SK-N-SH (cell line): Measurements from ENCODE around the gene LSG1. TPM values are rescaled to one million over a fixed set of nuclear protein-coding genes. Genes with fewer than 3 reads are reported as not detected.

Experiments
- CTCF ChIA-PET: fragments of 300-600, 350-600 bp; formaldehyde crosslinking; extraction: SDS; loops from one replicate; lab custom pipeline; 2021; lab: Yijun Ruan, JAX
- POLR2A ChIA-PET: fragments of 350-600 bp; sonication (Branson Sonifier 250); formaldehyde crosslinking; extraction: SDS; loops from one replicate; lab custom pipeline; 2020; ENCODE audit warnings: antibody characterized with exemption, inconsistent platforms; lab: Yijun Ruan, JAX
- DNase-seq: peaks from one replicate; pipeline ENCODE4 v3.0.0; 2012
- H2AFZ ChIP-seq: fragments of 200-600 bp; sonication (generic); 2 replicates; pipeline ENCODE4 v1.8.1; 2016; ENCODE audit warnings: antibody characterized with exemption, mild to moderate bottlenecking, low read depth
- H3F3A ChIP-seq: fragments of 200-600 bp; sonication (generic); replicated peaks from 2 replicates; pipeline ENCODE3; 2016; ENCODE audit warnings: antibody characterized with exemption, mild to moderate bottlenecking; ENCODE audit not compliant: insufficient read depth
- H3K27ac ChIP-seq, 2 experiments: fragments of 200-500 bp in 1 of 2; fragments of 200-600 bp in 1 of 2; sonication (Bioruptor generic) in 1 of 2; sonication (generic), shearing (Covaris generic) in 1 of 2; 2 replicates each; pipeline versions ENCODE4 v1.5.1 to v1.6.1; 2014 to 2016; ENCODE audit warnings: low read depth in 2 of 2, inconsistent platforms in 1 of 2, low read length in 1 of 2, mild to moderate bottlenecking in 1 of 2, mixed read lengths in 1 of 2
- H3K27me3 ChIP-seq: fragments of 200-600 bp; sonication (generic), shearing (Covaris generic); 2 replicates; pipeline ENCODE4 v1.6.1; 2016; ENCODE audit warnings: mixed run types; ENCODE audit not compliant: insufficient read depth
- H3K36me3 ChIP-seq, 2 experiments: fragments of 200-500 bp in 1 of 2; fragments of 200-600 bp in 1 of 2; sonication (Bioruptor generic) in 1 of 2; sonication (generic) in 1 of 2; replicated peaks in 1 of 2; 2 replicates each; pipeline versions ENCODE3 to v1.5.1; 2014 to 2016; ENCODE audit warnings: low read length in 1 of 2, mild to moderate bottlenecking in 1 of 2; ENCODE audit not compliant: insufficient read depth in 2 of 2, control insufficient read depth in 1 of 2
- H3K4me1 ChIP-seq, 2 experiments: fragments of 200-500 bp in 1 of 2; fragments of 200-600 bp in 1 of 2; sonication (Bioruptor generic) in 1 of 2; sonication (generic), shearing (Covaris generic) in 1 of 2; 2 replicates each; pipeline versions ENCODE4 v1.5.1 to v1.6.1; 2014 to 2016; ENCODE audit warnings: low read depth in 1 of 2, low read length in 1 of 2, mixed run types in 1 of 2; ENCODE audit not compliant: insufficient read depth in 2 of 2, control insufficient read depth in 1 of 2
- H3K4me2 ChIP-seq: fragments of 200-600 bp; sonication (generic), shearing (Covaris generic); 2 replicates; pipeline ENCODE4 v1.6.1; 2017; ENCODE audit warnings: mixed run types
- H3K4me3 ChIP-seq, 2 experiments: fragments of 200-500 bp in 1 of 2; fragments of 200-600 bp in 1 of 2; sonication (Bioruptor generic) in 1 of 2; sonication (generic), shearing (Covaris generic) in 1 of 2; 2 replicates each; pipeline versions ENCODE4 v1.5.1 to v1.8.1; 2014 to 2016; ENCODE audit warnings: low read depth in 2 of 2, inconsistent platforms in 1 of 2, low read length in 1 of 2, mild to moderate bottlenecking in 1 of 2, mixed read lengths in 1 of 2, moderate library complexity in 1 of 2
- H3K79me2 ChIP-seq: fragments of 200-600 bp; sonication (generic); 2 replicates; pipeline ENCODE4 v1.8.1; 2017; ENCODE audit warnings: mild to moderate bottlenecking; ENCODE audit not compliant: insufficient read depth
- H3K9ac ChIP-seq: fragments of 200-600 bp; sonication (generic); 2 replicates; pipeline ENCODE4 v1.6.1; 2017; ENCODE audit warnings: mixed run types
- H3K9me2 ChIP-seq: fragments of 200-600 bp; sonication (generic); 2 replicates; pipeline ENCODE4 v1.6.1; 2017; ENCODE audit warnings: mixed run types
- H3K9me3 ChIP-seq: fragments of 200-600 bp; sonication (generic); 2 replicates; pipeline ENCODE4 v1.6.1; 2017; ENCODE audit warnings: mixed run types, mild to moderate bottlenecking, moderate library complexity
- H4K20me1 ChIP-seq: fragments of 200-600 bp; sonication (generic); 2 replicates; pipeline ENCODE4 v1.6.1; 2017; ENCODE audit warnings: mild to moderate bottlenecking, mixed run types; ENCODE audit not compliant: insufficient read depth
- CHD2 ChIP-seq: fragments of 150-350 bp; IDR thresholded peaks from 2 replicates; pipeline ENCODE4 v1.6.1; 2018; ENCODE audit warnings: low read length; ENCODE audit not compliant: partially characterized antibody
- EP300 ChIP-seq, 2 experiments: IDR thresholded peaks; 2 replicates each; pipeline versions ENCODE4 v1.4.0 to v1.6.1; 2012; ENCODE audit warnings: borderline replicate concordance in 1 of 2, low read depth in 1 of 2, low read length in 1 of 2
- EZH2phosphoT487 ChIP-seq: fragments of 200-600 bp; sonication (generic); IDR thresholded peaks from 2 replicates; pipeline ENCODE4 v1.6.1; 2017; ENCODE audit warnings: low read depth, mixed run types, mild to moderate bottlenecking, antibody characterized with exemption, moderate library complexity, borderline replicate concordance
- FOSL2 ChIP-seq: IDR thresholded peaks from 2 replicates; pipeline ENCODE4 v1.4.0; 2012; ENCODE audit warnings: low read depth, mild to moderate bottlenecking, moderate library complexity, borderline replicate concordance
- FOXJ3 ChIP-seq: sonication (generic); formaldehyde crosslinking; IDR thresholded peaks from 2 replicates; pipeline ENCODE4 v1.5.1; 2020; ENCODE audit warnings: mild to moderate bottlenecking, missing genetic modification reagents
- GATA2 ChIP-seq: sonication (generic); formaldehyde crosslinking; IDR thresholded peaks from 2 replicates; pipeline ENCODE4 v1.5.0; 2020; ENCODE audit warnings: mild to moderate bottlenecking, missing genetic modification reagents
- MXI1 ChIP-seq: IDR thresholded peaks from 2 replicates; pipeline ENCODE4 v1.6.1; 2012; ENCODE audit warnings: mild to moderate bottlenecking, low read depth, low read length, improper control_type of control experiment
- NFIC ChIP-seq: IDR thresholded peaks from 2 replicates; pipeline ENCODE4 v1.4.0; 2012; ENCODE audit warnings: borderline replicate concordance
- RAD21 ChIP-seq: IDR thresholded peaks from 2 replicates; pipeline ENCODE4 v1.6.1; 2012; ENCODE audit warnings: mild to moderate bottlenecking, low read length
- RCOR1 ChIP-seq: fragments of 150-350 bp; IDR thresholded peaks from 2 replicates; pipeline ENCODE4 v1.6.1; 2017; ENCODE audit warnings: antibody characterized with exemption, low read length
- RFX5 ChIP-seq: IDR thresholded peaks from 2 replicates; pipeline ENCODE4 v1.6.1; 2012; ENCODE audit warnings: mild to moderate bottlenecking, improper control_type of control experiment, low read length
- SIN3A ChIP-seq: IDR thresholded peaks from 2 replicates; pipeline ENCODE4 v1.6.1; 2012; ENCODE audit warnings: low read depth, mild to moderate bottlenecking, low read length, moderate library complexity, borderline replicate concordance
- SMC3 ChIP-seq: IDR thresholded peaks from 2 replicates; pipeline ENCODE4 v1.6.1; 2012; ENCODE audit warnings: low read depth, low read length, improper control_type of control experiment
- TAF1 ChIP-seq: IDR thresholded peaks from 2 replicates; pipeline ENCODE4 v1.6.1; 2012; ENCODE audit warnings: low read depth, mild to moderate bottlenecking, low read length, moderate library complexity, borderline replicate concordance
- WGBS: methylation state at CpG from one replicate; pipeline ENCODE4 v1.1.6; 2017; ENCODE audit warnings: low lambda C conversion rate; 5-methylcytosine and 5-hydroxymethylcytosine counted together
- polyA plus RNA-seq, 3 experiments: library from polyadenylated mRNA; depleted of rRNA; stranded (reverse); fragments of >200 nt; gene quantifications; 2 replicates each; pipeline ENCODE4 v1.2.3, GENCODE V29; 2012
- TF ChIP-seq, protein P1 (sequence below): fragments of 200-600 bp; sonication (generic); IDR thresholded peaks from 2 replicates; pipeline ENCODE4 v1.6.1; 2017; ENCODE audit warnings: antibody characterized with exemption, mild to moderate bottlenecking, moderate library complexity

Gene LSG1
- polyA plus RNA-seq, 1 of the 3 experiments (the other 2 are of a cell fraction), result 35.1 TPM

DNA sequence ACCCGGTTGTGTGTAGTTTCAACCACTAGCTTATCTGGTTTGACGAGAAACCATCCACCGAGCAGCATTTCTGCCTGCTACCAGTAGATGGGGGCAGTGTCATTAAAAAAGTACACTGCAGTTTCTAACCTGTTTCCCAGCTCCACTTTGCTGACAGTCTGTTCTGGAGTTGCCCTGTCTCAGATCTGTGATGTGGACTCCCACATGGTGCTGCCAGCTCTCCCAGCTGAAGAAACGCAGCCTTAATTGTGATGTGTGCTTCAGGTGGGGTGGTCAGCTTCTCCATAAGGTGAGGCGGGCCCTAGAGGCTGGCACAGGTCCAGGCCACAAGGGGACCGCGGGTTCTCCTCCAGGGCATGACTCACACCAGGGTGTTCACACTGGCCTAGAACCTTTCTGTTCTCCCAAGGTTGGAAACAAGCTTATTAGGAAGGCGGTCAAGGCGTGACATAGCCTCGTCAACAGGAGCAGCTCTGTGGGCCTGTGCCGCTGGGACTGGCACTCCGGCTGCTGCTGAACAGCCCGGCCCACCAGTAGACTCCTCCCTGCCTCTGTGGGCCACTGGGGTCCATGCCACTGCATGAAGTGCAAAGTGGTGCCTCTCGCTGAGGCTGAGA lies 10.8 kb upstream of the LSG1 start:
- Histone ChIP-seq H3K36me3 (no peaks in the 10 kb centered on the region), H3K4me1 (peaks cover 5 to 28% of the 10 kb centered on the region in 2 experiments; a peak in 1 of 4 replicates), H3K4me3 (peak overlapping the region in 1 of 2 experiments; percentile 25; a peak in 1 of 4 replicates), H2AFZ (peak overlapping the region; percentile 76; the same call in 1 of the 2 replicates), H3K9ac (no peak overlapping the region), H3K27ac (peak overlapping the region in 1 of 2 experiments; percentile 26; a peak in 1 of 4 replicates), H3K27me3 (no peaks in the 10 kb centered on the region), H3K79me2 (no peaks in the 10 kb centered on the region), H3K4me2 (peak overlapping the region; percentile 25; the same call in 1 of the 2 replicates), H3K9me2 (no peaks in the 10 kb centered on the region), H3K9me3 (no peaks in the 10 kb centered on the region), H4K20me1 (no peaks in the 10 kb centered on the region), H3F3A (peaks cover 9% of the 10 kb centered on the region)
- DNase-seq, result peak; percentile 81
- WGBS, result 0% methylated on average over 3 of the region's 14 CpGs
- TF ChIP-seq RAD21 (peak; percentile 100), MXI1 (peak; percentile 88), FOSL2 (peak; percentile 29; the same call in 1 of the 2 replicates), SMC3 (peak; percentile 97), SIN3A (peak; percentile 30; the same call in 1 of the 2 replicates), RCOR1 (peak; percentile 32; the same call in 1 of the 2 replicates), EZH2phosphoT487 (no peak), CHD2 (peak; percentile 49), RFX5 (peak; percentile 64; the same call in 1 of the 2 replicates), GATA2 (no peak), NFIC (peak; percentile 67), EP300 (IDR thresholded peaks at IDR 0.05; ENCODE audit: borderline replicate concordance in 1 of 2, low read depth in 1 of 2, low read length in 1 of 2) (no peak), FOXJ3 (CRISPR knock-in tag) (no peak), TAF1 (no peak)
- TF ChIP-seq, protein P1, sequence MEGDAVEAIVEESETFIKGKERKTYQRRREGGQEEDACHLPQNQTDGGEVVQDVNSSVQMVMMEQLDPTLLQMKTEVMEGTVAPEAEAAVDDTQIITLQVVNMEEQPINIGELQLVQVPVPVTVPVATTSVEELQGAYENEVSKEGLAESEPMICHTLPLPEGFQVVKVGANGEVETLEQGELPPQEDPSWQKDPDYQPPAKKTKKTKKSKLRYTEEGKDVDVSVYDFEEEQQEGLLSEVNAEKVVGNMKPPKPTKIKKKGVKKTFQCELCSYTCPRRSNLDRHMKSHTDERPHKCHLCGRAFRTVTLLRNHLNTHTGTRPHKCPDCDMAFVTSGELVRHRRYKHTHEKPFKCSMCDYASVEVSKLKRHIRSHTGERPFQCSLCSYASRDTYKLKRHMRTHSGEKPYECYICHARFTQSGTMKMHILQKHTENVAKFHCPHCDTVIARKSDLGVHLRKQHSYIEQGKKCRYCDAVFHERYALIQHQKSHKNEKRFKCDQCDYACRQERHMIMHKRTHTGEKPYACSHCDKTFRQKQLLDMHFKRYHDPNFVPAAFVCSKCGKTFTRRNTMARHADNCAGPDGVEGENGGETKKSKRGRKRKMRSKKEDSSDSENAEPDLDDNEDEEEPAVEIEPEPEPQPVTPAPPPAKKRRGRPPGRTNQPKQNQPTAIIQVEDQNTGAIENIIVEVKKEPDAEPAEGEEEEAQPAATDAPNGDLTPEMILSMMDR, result peak; percentile 93
- CTCF ChIA-PET, result interaction anchor here (0.5 to 5.3 kb wide), 101 partner anchors 9 to 1168 kb away, joined by 3 to 96 read pairs (median 4); partner anchors contain the start of genes LSG1 and XXYLT1
- POLR2A ChIA-PET, result interaction anchor here (0.8 to 1.4 kb wide), 6 partner anchors 11 to 587 kb away, joined by 3 to 12 read pairs (median 4); partner anchors contain the start of gene LSG1
